CD14-positive monocyte (primary cell): ENCODE results near the gene SLC38A9. TPM values are rescaled to one million over a fixed set of nuclear protein-coding genes. Genes with fewer than 3 reads are reported as not detected.
"Not testable (repeated sequence)": the region's sequence is repeated elsewhere in the genome, so short reads cannot be mapped to it uniquely, and the experiment has no call there.

ENCODE experiments used
- DNase-seq, 3 donors: peaks; one replicate each; pipeline ENCODE4 v3.0.0-alpha.2; 2011 to 2022
- H2AFZ ChIP-seq: 2 replicates; pipeline ENCODE4 v1.6.0; 2012; ENCODE audit warnings: mild to moderate bottlenecking, low read depth, low read length, inconsistent platforms; ENCODE audit not compliant: insufficient read depth, poor library complexity, severe bottlenecking
- H3K27ac ChIP-seq, 2 donors: 1 replicate in 1 of 2; 2 replicates in 1 of 2; pipeline ENCODE4 v1.5.1; 2012 to 2013; ENCODE audit warnings: low read length in 2 of 2, control low read depth in 1 of 2, inconsistent platforms in 1 of 2, low read depth in 1 of 2, mild to moderate bottlenecking in 1 of 2
- H3K27me3 ChIP-seq, 2 donors: one replicate each; pipeline versions ENCODE4 v1.6.0 to v1.6.1; 2011 to 2013; ENCODE audit warnings: low read length in 2 of 2; ENCODE audit not compliant: control insufficient read depth in 2 of 2, insufficient read depth in 2 of 2
- H3K36me3 ChIP-seq, 2 donors: replicated peaks in 1 of 2; 1 replicate in 1 of 2; 2 replicates in 1 of 2; pipeline versions ENCODE4 v1.5.1 to v1.6.1; 2012 to 2013; ENCODE audit warnings: low read length in 2 of 2, control low read depth in 1 of 2, inconsistent platforms in 1 of 2, mild to moderate bottlenecking in 1 of 2; ENCODE audit not compliant: insufficient read depth in 2 of 2, control insufficient read depth in 1 of 2
- H3K4me1 ChIP-seq, 2 donors: 1 replicate in 1 of 2; 2 replicates in 1 of 2; pipeline versions ENCODE4 v1.5.1 to v1.6.1; 2012 to 2013; ENCODE audit warnings: low read length in 2 of 2, control low read depth in 1 of 2, inconsistent platforms in 1 of 2, mild to moderate bottlenecking in 1 of 2, moderate library complexity in 1 of 2; ENCODE audit not compliant: insufficient read depth in 2 of 2, control insufficient read depth in 1 of 2
- H3K4me2 ChIP-seq: replicated peaks from 2 replicates; pipeline ENCODE3; 2012; ENCODE audit warnings: low read length, moderate library complexity, mild to moderate bottlenecking; ENCODE audit not compliant: poor library complexity, severe bottlenecking; ENCODE audit errors: extremely low read depth
- H3K4me3 ChIP-seq, 3 experiments: fragments of 200-600 bp in 1 of 3; sonication (generic) in 1 of 3; replicated peaks in 1 of 3; 1 replicate in 2 of 3; 2 replicates in 1 of 3; pipeline ENCODE4 v1.5.1; 2011 to 2013; ENCODE audit warnings: low read length in 3 of 3, mild to moderate bottlenecking in 3 of 3, control low read depth in 2 of 3, low read depth in 2 of 3, inconsistent platforms in 1 of 3, moderate library complexity in 1 of 3
- H3K79me2 ChIP-seq: 2 replicates; pipeline ENCODE4 v1.6.0; 2012; ENCODE audit warnings: mild to moderate bottlenecking, control low read depth, inconsistent platforms, low read length, moderate library complexity; ENCODE audit not compliant: insufficient read depth
- H3K9ac ChIP-seq: 2 replicates; pipeline ENCODE4 v1.6.0; 2017; ENCODE audit warnings: low read length, mild to moderate bottlenecking; ENCODE audit not compliant: insufficient read depth, poor library complexity, severe bottlenecking
- H3K9me3 ChIP-seq, 2 donors: replicated peaks in 1 of 2; 1 replicate in 1 of 2; 2 replicates in 1 of 2; pipeline versions ENCODE4 v1.5.1 to v1.6.1; 2012 to 2013; ENCODE audit warnings: low read length in 2 of 2, control low read depth in 1 of 2; ENCODE audit not compliant: control insufficient read depth in 1 of 2, insufficient read depth in 1 of 2
- H4K20me1 ChIP-seq: 2 replicates; pipeline ENCODE4 v1.6.0; 2012; ENCODE audit warnings: mild to moderate bottlenecking, low read length, control low read depth, moderate library complexity; ENCODE audit not compliant: insufficient read depth
- H3K27ac Mint-ChIP-seq, 7 donors: one replicate each; pipeline ENCODE4 v1.8.0; 2020; ENCODE audit warnings: mild to moderate bottlenecking in 7 of 7, mixed read lengths in 7 of 7, moderate library complexity in 6 of 7, inconsistent platforms in 2 of 7
- H3K27me3 Mint-ChIP-seq, 3 donors: one replicate each; pipeline ENCODE4 v1.8.0; 2021 to 2022; ENCODE audit warnings: low read depth in 3 of 3, mild to moderate bottlenecking in 3 of 3, mixed read lengths in 3 of 3, moderate library complexity in 3 of 3, inconsistent platforms in 1 of 3
- H3K36me3 Mint-ChIP-seq, 2 donors: one replicate each; pipeline ENCODE4 v1.8.0; 2020; ENCODE audit warnings: mixed read lengths in 2 of 2, inconsistent platforms in 1 of 2, mild to moderate bottlenecking in 1 of 2
- H3K4me1 Mint-ChIP-seq: one replicate; pipeline ENCODE4 v1.8.0; 2020; ENCODE audit warnings: mild to moderate bottlenecking, mixed read lengths
- H3K4me3 Mint-ChIP-seq, 2 donors: one replicate each; pipeline ENCODE4 v1.8.0; 2020; ENCODE audit warnings: mild to moderate bottlenecking in 2 of 2, mixed read lengths in 2 of 2, moderate library complexity in 1 of 2
- H3K9me3 Mint-ChIP-seq, 7 donors: one replicate each; pipeline ENCODE4 v1.8.0; 2020 to 2022; ENCODE audit warnings: mixed read lengths in 7 of 7, mild to moderate bottlenecking in 6 of 7, moderate library complexity in 6 of 7, inconsistent platforms in 2 of 7
- WGBS: methylation state at CpG from one replicate; pipeline ENCODE4 v1.1.5; 2013; ENCODE audit warnings: missing lambda C conversion rate; ENCODE audit not compliant: insufficient coverage; 5-methylcytosine and 5-hydroxymethylcytosine counted together
- intact Hi-C, 2 donors: fragments of 100-400 bp; cut with micrococcal nuclease; formaldehyde crosslinking; loops; one replicate each; pipeline versions ENCODE4 v1.15.0 to v1.15.1; 2023
- polyA plus RNA-seq, 3 donors: library from polyadenylated mRNA; depleted of rRNA in 1 of 3; unstranded in 2 of 3; stranded (reverse) in 1 of 3; fragments of 300-500 nt in 2 of 3; fragments of >200 nt in 1 of 3; fragmentation: Illumina TruSeq in 2 of 3; gene quantifications; 1 replicate in 2 of 3; 2 replicates in 1 of 3; pipeline ENCODE4 v1.2.3, GENCODE V29; 2012 to 2021
- TF ChIP-seq, protein P1 (sequence below): fragments of 200-600 bp; IDR thresholded peaks from one replicate; pipeline ENCODE4 v1.8.0; 2022; ENCODE audit warnings: antibody characterized with exemption, mild to moderate bottlenecking

The SLC38A9 gene
- polyA plus RNA-seq, 3 donors: 10.7 to 15.2 (median 14.1) TPM

GRCh38 chr5:55720188-55720703 is 8.1 kb upstream of the SLC38A9 start:
- H3K4me3 Mint-ChIP-seq: no peak overlapping the region
- H3K9me3 Mint-ChIP-seq: peaks cover 0 to 12% (median 5%) of the 10 kb centered on the region in 7 donors
- Histone ChIP-seq H3K4me3 (no peak overlapping the region), H2AFZ (no peak overlapping the region), H3K9ac (no peak overlapping the region), H4K20me1 (no peaks in the 10 kb centered on the region), H3K79me2 (no peaks in the 10 kb centered on the region), H3K9me3 (no peaks in the 10 kb centered on the region), H3K27me3 (no peaks in the 10 kb centered on the region), H3K4me1 (no peaks in the 10 kb centered on the region), H3K36me3 (no peaks in the 10 kb centered on the region), H3K27ac (no peak overlapping the region), H3K4me2 (no peak overlapping the region)
- peaks cover 5% of the 10 kb centered on the region for H3K4me1 Mint-ChIP-seq
- DNase-seq: no peak
- peak overlapping the region in 1 of 7 donors; percentile 24 for H3K27ac Mint-ChIP-seq
- TF ChIP-seq, protein P1, sequence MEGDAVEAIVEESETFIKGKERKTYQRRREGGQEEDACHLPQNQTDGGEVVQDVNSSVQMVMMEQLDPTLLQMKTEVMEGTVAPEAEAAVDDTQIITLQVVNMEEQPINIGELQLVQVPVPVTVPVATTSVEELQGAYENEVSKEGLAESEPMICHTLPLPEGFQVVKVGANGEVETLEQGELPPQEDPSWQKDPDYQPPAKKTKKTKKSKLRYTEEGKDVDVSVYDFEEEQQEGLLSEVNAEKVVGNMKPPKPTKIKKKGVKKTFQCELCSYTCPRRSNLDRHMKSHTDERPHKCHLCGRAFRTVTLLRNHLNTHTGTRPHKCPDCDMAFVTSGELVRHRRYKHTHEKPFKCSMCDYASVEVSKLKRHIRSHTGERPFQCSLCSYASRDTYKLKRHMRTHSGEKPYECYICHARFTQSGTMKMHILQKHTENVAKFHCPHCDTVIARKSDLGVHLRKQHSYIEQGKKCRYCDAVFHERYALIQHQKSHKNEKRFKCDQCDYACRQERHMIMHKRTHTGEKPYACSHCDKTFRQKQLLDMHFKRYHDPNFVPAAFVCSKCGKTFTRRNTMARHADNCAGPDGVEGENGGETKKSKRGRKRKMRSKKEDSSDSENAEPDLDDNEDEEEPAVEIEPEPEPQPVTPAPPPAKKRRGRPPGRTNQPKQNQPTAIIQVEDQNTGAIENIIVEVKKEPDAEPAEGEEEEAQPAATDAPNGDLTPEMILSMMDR: no peak
- intact Hi-C loops: no loop called here
- H3K27me3 Mint-ChIP-seq: peaks cover 0 to 4% (median 3%) of the 10 kb centered on the region in 3 donors
- H3K36me3 Mint-ChIP-seq: peaks cover 0 to 2% of the 10 kb centered on the region in 2 donors
- no CpG with 5 or more reads among the region's 3 CpGs for WGBS

DNA sequence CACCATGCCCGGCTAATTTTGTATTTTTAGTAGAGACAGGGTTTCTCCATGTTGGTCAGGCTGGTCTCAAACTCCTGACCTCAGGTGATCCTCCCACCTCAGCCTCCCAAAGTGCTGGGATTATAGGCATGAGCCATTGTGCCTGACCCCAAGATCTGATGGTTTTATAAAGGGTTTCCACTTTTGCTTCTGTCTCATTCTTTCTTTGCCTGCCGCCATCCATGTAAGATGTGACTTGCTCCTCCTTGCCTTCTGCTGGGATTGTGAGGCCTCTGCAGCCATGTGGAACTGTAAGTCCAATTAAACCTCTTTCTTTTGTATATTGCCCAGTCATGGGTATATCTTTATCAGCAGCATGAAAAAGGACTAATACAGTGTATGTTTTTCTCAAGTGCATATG is 6.9 kb upstream of the SLC38A9 start:
- H3K9me3 ChIP-seq, H3K27me3 ChIP-seq, H4K20me1 ChIP-seq, H3K27ac Mint-ChIP-seq, H3K27me3 Mint-ChIP-seq, H2AFZ ChIP-seq, H3K4me1 Mint-ChIP-seq, H3K4me2 ChIP-seq, H3K36me3 ChIP-seq, H3K36me3 Mint-ChIP-seq, H3K4me1 ChIP-seq, H3K9ac ChIP-seq, H3K4me3 Mint-ChIP-seq, DNase-seq, H3K79me2 ChIP-seq, H3K4me3 ChIP-seq, H3K27ac ChIP-seq: not testable (repeated sequence)
- WGBS: no CpG with 5 or more reads among the region's 2 CpGs
- peaks cover 0 to 12% (median 5%) of the 10 kb centered on the region in 7 donors for H3K9me3 Mint-ChIP-seq
- intact Hi-C loops: loop anchor here in 1 of 2 donors (10.0 kb wide), 1 partner anchor 186 kb away; no protein-coding TSS in a partner anchor
